ENCODE results near the gene CELF1. TPM values are rescaled to one million over a fixed set of nuclear protein-coding genes. Genes with fewer than 3 reads are reported as not detected.

The CELF1 gene
- total and polyA plus RNA-seq, 2 of the 13 experiments (the other 11 are each of a cell fraction or from before 2014, with no cell fraction given): 69.0 to 80.1 TPM

DNA sequence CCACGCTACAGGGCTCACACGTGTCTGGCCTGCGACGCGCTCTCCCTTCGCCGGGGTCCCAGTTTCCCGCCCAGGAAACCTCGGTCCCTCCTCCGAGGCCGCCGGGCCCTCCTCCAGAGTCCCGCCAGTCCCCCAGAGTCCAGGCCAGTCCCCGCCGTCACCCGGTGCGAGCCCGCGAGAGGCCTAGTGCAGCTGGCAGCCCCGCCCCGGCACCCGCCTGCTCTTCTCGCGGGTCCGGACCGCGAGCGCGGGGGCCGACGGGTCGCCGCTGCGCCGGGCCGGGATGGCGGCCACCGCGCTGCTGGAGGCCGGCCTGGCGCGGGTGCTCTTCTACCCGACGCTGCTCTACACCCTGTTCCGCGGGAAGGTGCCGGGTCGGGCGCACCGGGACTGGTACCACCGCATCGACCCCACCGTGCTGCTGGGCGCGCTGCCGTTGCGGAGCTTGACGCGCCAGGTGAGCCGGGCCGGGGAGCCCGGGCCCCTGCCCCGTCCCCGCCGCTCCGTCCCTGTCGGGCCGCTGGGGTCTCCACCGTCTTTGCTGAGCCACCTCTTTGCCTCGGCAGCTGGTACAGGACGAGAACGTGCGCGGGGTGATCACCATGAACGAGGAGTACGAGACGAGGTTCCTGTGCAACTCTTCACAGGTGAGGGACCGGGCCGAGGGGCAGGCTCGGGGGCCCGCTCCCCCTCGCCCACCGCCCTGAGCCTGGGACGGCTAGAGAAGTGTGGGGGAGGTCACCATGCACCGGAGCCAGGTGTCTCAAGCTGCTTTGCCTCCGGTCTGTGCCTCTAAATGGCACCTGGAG lies 12.6 kb upstream of the CELF1 start, which contains the start of gene PTPMT1 (continued):
- TF ChIP-seq, protein P1, sequence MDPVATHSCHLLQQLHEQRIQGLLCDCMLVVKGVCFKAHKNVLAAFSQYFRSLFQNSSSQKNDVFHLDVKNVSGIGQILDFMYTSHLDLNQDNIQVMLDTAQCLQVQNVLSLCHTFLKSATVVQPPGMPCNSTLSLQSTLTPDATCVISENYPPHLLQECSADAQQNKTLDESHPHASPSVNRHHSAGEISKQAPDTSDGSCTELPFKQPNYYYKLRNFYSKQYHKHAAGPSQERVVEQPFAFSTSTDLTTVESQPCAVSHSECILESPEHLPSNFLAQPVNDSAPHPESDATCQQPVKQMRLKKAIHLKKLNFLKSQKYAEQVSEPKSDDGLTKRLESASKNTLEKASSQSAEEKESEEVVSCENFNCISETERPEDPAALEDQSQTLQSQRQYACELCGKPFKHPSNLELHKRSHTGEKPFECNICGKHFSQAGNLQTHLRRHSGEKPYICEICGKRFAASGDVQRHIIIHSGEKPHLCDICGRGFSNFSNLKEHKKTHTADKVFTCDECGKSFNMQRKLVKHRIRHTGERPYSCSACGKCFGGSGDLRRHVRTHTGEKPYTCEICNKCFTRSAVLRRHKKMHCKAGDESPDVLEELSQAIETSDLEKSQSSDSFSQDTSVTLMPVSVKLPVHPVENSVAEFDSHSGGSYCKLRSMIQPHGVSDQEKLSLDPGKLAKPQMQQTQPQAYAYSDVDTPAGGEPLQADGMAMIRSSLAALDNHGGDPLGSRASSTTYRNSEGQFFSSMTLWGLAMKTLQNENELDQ (CRISPR knock-in tag; IDR thresholded peaks at IDR 0.05; ENCODE audit: borderline replicate concordance): no peak
- TF ChIP-seq HDAC1 (CRISPR knock-in tag; IDR thresholded peaks at IDR 0.05) (peak; percentile 49), NR2F6 (IDR thresholded peaks at IDR 0.05) (no peak), NR2F6 (CRISPR knock-in tag; IDR thresholded peaks at IDR 0.05) (peak; percentile 4; the same call in 1 of the 2 replicates), ZKSCAN5 (CRISPR knock-in tag; IDR thresholded peaks at IDR 0.05) (no peak), U2AF2 (IDR thresholded peaks at IDR 0.05; ENCODE audit: low read depth, low read length) (no peak), STAT5B (CRISPR knock-in tag; IDR thresholded peaks at IDR 0.05) (0 out of 2 replicates have a peak, but pooled peaks have one; percentile 18)
- TF ChIP-seq, protein P2, sequence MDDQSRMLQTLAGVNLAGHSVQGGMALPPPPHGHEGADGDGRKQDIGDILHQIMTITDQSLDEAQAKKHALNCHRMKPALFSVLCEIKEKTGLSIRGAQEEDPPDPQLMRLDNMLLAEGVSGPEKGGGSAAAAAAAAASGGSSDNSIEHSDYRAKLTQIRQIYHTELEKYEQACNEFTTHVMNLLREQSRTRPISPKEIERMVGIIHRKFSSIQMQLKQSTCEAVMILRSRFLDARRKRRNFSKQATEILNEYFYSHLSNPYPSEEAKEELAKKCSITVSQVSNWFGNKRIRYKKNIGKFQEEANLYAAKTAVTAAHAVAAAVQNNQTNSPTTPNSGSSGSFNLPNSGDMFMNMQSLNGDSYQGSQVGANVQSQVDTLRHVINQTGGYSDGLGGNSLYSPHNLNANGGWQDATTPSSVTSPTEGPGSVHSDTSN (CRISPR knock-in tag; IDR thresholded peaks at IDR 0.05; ENCODE audit: borderline replicate concordance): no peak
- TF ChIP-seq, protein P3, sequence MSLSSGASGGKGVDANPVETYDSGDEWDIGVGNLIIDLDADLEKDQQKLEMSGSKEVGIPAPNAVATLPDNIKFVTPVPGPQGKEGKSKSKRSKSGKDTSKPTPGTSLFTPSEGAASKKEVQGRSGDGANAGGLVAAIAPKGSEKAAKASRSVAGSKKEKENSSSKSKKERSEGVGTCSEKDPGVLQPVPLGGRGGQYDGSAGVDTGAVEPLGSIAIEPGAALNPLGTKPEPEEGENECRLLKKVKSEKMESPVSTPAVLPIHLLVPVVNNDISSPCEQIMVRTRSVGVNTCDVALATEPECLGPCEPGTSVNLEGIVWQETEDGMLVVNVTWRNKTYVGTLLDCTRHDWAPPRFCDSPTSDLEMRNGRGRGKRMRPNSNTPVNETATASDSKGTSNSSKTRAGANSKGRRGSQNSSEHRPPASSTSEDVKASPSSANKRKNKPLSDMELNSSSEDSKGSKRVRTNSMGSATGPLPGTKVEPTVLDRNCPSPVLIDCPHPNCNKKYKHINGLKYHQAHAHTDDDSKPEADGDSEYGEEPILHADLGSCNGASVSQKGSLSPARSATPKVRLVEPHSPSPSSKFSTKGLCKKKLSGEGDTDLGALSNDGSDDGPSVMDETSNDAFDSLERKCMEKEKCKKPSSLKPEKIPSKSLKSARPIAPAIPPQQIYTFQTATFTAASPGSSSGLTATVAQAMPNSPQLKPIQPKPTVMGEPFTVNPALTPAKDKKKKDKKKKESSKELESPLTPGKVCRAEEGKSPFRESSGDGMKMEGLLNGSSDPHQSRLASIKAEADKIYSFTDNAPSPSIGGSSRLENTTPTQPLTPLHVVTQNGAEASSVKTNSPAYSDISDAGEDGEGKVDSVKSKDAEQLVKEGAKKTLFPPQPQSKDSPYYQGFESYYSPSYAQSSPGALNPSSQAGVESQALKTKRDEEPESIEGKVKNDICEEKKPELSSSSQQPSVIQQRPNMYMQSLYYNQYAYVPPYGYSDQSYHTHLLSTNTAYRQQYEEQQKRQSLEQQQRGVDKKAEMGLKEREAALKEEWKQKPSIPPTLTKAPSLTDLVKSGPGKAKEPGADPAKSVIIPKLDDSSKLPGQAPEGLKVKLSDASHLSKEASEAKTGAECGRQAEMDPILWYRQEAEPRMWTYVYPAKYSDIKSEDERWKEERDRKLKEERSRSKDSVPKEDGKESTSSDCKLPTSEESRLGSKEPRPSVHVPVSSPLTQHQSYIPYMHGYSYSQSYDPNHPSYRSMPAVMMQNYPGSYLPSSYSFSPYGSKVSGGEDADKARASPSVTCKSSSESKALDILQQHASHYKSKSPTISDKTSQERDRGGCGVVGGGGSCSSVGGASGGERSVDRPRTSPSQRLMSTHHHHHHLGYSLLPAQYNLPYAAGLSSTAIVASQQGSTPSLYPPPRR (CRISPR knock-in tag; IDR thresholded peaks at IDR 0.05; ENCODE audit: borderline replicate concordance): no peak
- TF ChIP-seq, protein P4, sequence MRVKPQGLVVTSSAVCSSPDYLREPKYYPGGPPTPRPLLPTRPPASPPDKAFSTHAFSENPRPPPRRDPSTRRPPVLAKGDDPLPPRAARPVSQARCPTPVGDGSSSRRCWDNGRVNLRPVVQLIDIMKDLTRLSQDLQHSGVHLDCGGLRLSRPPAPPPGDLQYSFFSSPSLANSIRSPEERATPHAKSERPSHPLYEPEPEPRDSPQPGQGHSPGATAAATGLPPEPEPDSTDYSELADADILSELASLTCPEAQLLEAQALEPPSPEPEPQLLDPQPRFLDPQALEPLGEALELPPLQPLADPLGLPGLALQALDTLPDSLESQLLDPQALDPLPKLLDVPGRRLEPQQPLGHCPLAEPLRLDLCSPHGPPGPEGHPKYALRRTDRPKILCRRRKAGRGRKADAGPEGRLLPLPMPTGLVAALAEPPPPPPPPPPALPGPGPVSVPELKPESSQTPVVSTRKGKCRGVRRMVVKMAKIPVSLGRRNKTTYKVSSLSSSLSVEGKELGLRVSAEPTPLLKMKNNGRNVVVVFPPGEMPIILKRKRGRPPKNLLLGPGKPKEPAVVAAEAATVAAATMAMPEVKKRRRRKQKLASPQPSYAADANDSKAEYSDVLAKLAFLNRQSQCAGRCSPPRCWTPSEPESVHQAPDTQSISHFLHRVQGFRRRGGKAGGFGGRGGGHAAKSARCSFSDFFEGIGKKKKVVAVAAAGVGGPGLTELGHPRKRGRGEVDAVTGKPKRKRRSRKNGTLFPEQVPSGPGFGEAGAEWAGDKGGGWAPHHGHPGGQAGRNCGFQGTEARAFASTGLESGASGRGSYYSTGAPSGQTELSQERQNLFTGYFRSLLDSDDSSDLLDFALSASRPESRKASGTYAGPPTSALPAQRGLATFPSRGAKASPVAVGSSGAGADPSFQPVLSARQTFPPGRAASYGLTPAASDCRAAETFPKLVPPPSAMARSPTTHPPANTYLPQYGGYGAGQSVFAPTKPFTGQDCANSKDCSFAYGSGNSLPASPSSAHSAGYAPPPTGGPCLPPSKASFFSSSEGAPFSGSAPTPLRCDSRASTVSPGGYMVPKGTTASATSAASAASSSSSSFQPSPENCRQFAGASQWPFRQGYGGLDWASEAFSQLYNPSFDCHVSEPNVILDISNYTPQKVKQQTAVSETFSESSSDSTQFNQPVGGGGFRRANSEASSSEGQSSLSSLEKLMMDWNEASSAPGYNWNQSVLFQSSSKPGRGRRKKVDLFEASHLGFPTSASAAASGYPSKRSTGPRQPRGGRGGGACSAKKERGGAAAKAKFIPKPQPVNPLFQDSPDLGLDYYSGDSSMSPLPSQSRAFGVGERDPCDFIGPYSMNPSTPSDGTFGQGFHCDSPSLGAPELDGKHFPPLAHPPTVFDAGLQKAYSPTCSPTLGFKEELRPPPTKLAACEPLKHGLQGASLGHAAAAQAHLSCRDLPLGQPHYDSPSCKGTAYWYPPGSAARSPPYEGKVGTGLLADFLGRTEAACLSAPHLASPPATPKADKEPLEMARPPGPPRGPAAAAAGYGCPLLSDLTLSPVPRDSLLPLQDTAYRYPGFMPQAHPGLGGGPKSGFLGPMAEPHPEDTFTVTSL (CRISPR knock-in tag; IDR thresholded peaks at IDR 0.05; ENCODE audit: borderline replicate concordance): no peak
- TF ChIP-seq, protein P5, sequence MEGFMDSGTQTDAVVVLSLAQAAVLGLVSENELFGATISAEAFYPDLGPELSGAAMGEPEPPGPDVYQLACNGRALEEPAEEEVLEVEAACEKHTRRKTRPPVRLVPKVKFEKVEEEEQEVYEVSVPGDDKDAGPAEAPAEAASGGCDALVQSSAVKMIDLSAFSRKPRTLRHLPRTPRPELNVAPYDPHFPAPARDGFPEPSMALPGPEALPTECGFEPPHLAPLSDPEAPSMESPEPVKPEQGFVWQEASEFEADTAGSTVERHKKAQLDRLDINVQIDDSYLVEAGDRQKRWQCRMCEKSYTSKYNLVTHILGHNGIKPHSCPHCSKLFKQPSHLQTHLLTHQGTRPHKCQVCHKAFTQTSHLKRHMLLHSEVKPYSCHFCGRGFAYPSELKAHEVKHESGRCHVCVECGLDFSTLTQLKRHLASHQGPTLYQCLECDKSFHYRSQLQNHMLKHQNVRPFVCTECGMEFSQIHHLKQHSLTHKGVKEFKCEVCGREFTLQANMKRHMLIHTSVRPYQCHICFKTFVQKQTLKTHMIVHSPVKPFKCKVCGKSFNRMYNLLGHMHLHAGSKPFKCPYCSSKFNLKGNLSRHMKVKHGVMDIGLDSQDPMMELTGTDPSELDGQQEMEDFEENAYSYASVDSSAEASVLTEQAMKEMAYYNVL (CRISPR knock-in tag; IDR thresholded peaks at IDR 0.05; ENCODE audit: borderline replicate concordance): no peak
